GM23248 (cell line): Measurements from ENCODE around the gene SLC28A3. TPM values are rescaled to one million over a fixed set of nuclear protein-coding genes. Genes with fewer than 3 reads are reported as not detected.

Experiments
- DNase-seq: peaks from one replicate; pipeline ENCODE4 v3.0.0-alpha.2; 2015
- H2AFZ ChIP-seq: fragments of 200-600 bp; sonication (generic); 2 replicates; pipeline ENCODE4 v1.6.1; 2016; ENCODE audit warnings: antibody characterized with exemption
- H3F3A ChIP-seq: fragments of 200-600 bp; sonication (generic); 2 replicates; pipeline ENCODE4 v1.6.1; 2016; ENCODE audit warnings: mild to moderate bottlenecking, antibody characterized with exemption, mixed run types; ENCODE audit not compliant: insufficient read depth
- H3K27ac ChIP-seq: fragments of 200-600 bp; sonication (generic); 2 replicates; pipeline ENCODE4 v1.5.1; 2016; ENCODE audit warnings: mild to moderate bottlenecking
- H3K27me3 ChIP-seq: fragments of 200-600 bp; sonication (generic); replicated peaks from 2 replicates; pipeline ENCODE4 v1.6.1; 2016; ENCODE audit warnings: mild to moderate bottlenecking; ENCODE audit not compliant: insufficient read depth
- H3K36me3 ChIP-seq: fragments of 200-600 bp; sonication (generic); 2 replicates; pipeline ENCODE4 v1.6.1; 2016; ENCODE audit warnings: low read depth, mild to moderate bottlenecking
- H3K4me1 ChIP-seq: fragments of 200-600 bp; sonication (generic); 2 replicates; pipeline ENCODE4 v1.6.1; 2016; ENCODE audit warnings: mild to moderate bottlenecking; ENCODE audit not compliant: insufficient read depth
- H3K4me2 ChIP-seq: fragments of 200-600 bp; sonication (generic); one replicate; pipeline ENCODE4 v1.6.1; 2016; ENCODE audit warnings: mild to moderate bottlenecking; ENCODE audit not compliant: unreplicated experiment
- H3K4me3 ChIP-seq: fragments of 200-600 bp; sonication (generic); 2 replicates; pipeline ENCODE4 v1.5.1; 2016; ENCODE audit warnings: mild to moderate bottlenecking
- H3K79me2 ChIP-seq: fragments of 200-600 bp; sonication (generic); 2 replicates; pipeline ENCODE4 v1.6.1; 2016; ENCODE audit warnings: mild to moderate bottlenecking; ENCODE audit not compliant: insufficient read depth
- H3K9ac ChIP-seq: fragments of 200-600 bp; sonication (generic); 2 replicates; pipeline ENCODE4 v1.6.1; 2016; ENCODE audit warnings: mild to moderate bottlenecking
- H3K9me2 ChIP-seq: fragments of 200-600 bp; sonication (generic); 2 replicates; pipeline ENCODE4 v1.6.1; 2016; ENCODE audit warnings: mixed run types, mild to moderate bottlenecking, moderate library complexity; ENCODE audit not compliant: insufficient read depth
- H3K9me3 ChIP-seq: fragments of 200-600 bp; sonication (generic); one replicate; pipeline ENCODE4 v1.6.1; 2017; ENCODE audit warnings: low read depth
- H4K20me1 ChIP-seq: fragments of 200-600 bp; sonication (generic); 2 replicates; pipeline ENCODE4 v1.6.0; 2016; ENCODE audit not compliant: insufficient read depth
- EZH2 ChIP-seq: fragments of 200-600 bp; sonication (generic); IDR thresholded peaks from 2 replicates; pipeline ENCODE4 v1.6.1; 2018; ENCODE audit warnings: antibody characterized with exemption, mild to moderate bottlenecking; ENCODE audit not compliant: insufficient read depth, poor library complexity, severe bottlenecking
- EZH2phosphoT487 ChIP-seq: fragments of 200-600 bp; sonication (generic); IDR thresholded peaks from 2 replicates; pipeline ENCODE4 v1.6.1; 2018; ENCODE audit warnings: antibody characterized with exemption, moderate library complexity, mild to moderate bottlenecking, low read depth; ENCODE audit not compliant: insufficient read depth
- WGBS, 2 experiments: methylation state at CpG; one replicate each; pipeline ENCODE4 v1.1.6; 2015 to 2017; ENCODE audit warnings: low lambda C conversion rate in 2 of 2, low coverage in 1 of 2; ENCODE audit errors: missing lambda C conversion rate in 2 of 2; 5-methylcytosine and 5-hydroxymethylcytosine counted together
- in situ Hi-C: fragments of 300-500 bp; cut with MboI; formaldehyde crosslinking; loops from 2 replicates; pipeline ENCODE4 v1.15.0; 2020
- polyA plus RNA-seq: library from polyadenylated mRNA; unstranded; fragments of >200 nt; fragmentation: Nextera tagmentation; extraction: Ambion mirVana; gene quantifications from 2 replicates; pipeline ENCODE4 v1.2.1, GENCODE V29; 2016
- total RNA-seq: library from RNA; depleted of rRNA; stranded (reverse); fragments of >200 nt; shearing (Covaris generic); gene quantifications from 2 replicates; pipeline ENCODE4 v1.2.3, GENCODE V29; 2014

Gene SLC28A3
- total and polyA plus RNA-seq, 2 experiments from 2014 or later: 0.11 to 0.32 TPM

GRCh38 chr9:84276741-84277140, 63.8 kb downstream of the SLC28A3 start:
- Histone ChIP-seq H3K4me2 (no peak overlapping the region), H3K36me3 (no peaks in the 10 kb centered on the region), H3K9me2 (no peaks in the 10 kb centered on the region), H3K9me3 (no peaks in the 10 kb centered on the region), H4K20me1 (no peaks in the 10 kb centered on the region), H2AFZ (no peak overlapping the region), H3K4me1 (peaks cover 14% of the 10 kb centered on the region), H3F3A (0 out of 2 replicates have a peak, but pooled peaks cover 5% of the 10 kb centered on the region), H3K27me3 (no peaks in the 10 kb centered on the region; the same call in 1 of the 2 replicates), H3K9ac (no peak overlapping the region), H3K79me2 (no peaks in the 10 kb centered on the region), H3K27ac (no peak overlapping the region), H3K4me3 (no peak overlapping the region)
- TF ChIP-seq EZH2: no peak
- 77 to 83% methylated on average over 3 of the region's 3 CpGs for WGBS, 2 experiments
- in situ Hi-C loops: no loop called here
- DNase-seq: no peak

GRCh38 chr9:84271921-84272556, 68.5 kb downstream of the SLC28A3 start:
- H3K27ac ChIP-seq: no peak overlapping the region
- H2AFZ ChIP-seq: peak overlapping the region; percentile 79
- H3F3A ChIP-seq: no peaks in the 10 kb centered on the region
- in situ Hi-C loops: loop anchor here (25.0 kb wide), 1 partner anchor 435 kb away; no protein-coding TSS in a partner anchor
- H4K20me1 ChIP-seq: no peaks in the 10 kb centered on the region
- no peaks in the 10 kb centered on the region for H3K36me3 ChIP-seq
- 0 out of 2 replicates have a peak, but pooled peaks cover 4% of the 10 kb centered on the region for H3K4me1 ChIP-seq
- no peaks in the 10 kb centered on the region for H3K9me2 ChIP-seq
- H3K27me3 ChIP-seq: no peaks in the 10 kb centered on the region; the same call in 1 of the 2 replicates
- H3K4me3 ChIP-seq: peak overlapping the region; percentile 64
- no peaks in the 10 kb centered on the region for H3K9me3 ChIP-seq
- whole genome bisulfite sequencing, 2 experiments: 63% methylated on average over 19 of the region's 19 CpGs
- H3K9ac ChIP-seq: 0 out of 2 replicates have a peak overlapping the region, but pooled peaks have one; percentile 3
- peak; percentile 8 for DNase-seq
- H3K79me2 ChIP-seq: no peaks in the 10 kb centered on the region
- H3K4me2 ChIP-seq: peak overlapping the region; percentile 78
- TF ChIP-seq EZH2phosphoT487 (no peak), EZH2 (no peak)

- Histone ChIP-seq H3K4me3 (peak overlapping the region; percentile 64), H3K9me2 (no peaks in the 10 kb centered on the region), H3K9me3 (no peaks in the 10 kb centered on the region)
These were observed 69.0 kb downstream of the SLC28A3 start for GRCh38 chr9:84271531-84271900.

GRCh38 chr9:84270847-84271530, 69.6 kb downstream of the SLC28A3 start:
- H3K27ac ChIP-seq: no peak overlapping the region
- DNase-seq: no peak
- no peaks in the 10 kb centered on the region for H3K36me3 ChIP-seq
- H3F3A ChIP-seq: no peaks in the 10 kb centered on the region
- H2AFZ ChIP-seq: peak overlapping the region; percentile 79
- peak overlapping the region; percentile 78 for H3K4me2 ChIP-seq
- H3K27me3 ChIP-seq: no peaks in the 10 kb centered on the region; the same call in 1 of the 2 replicates
- H3K9me2 ChIP-seq: no peaks in the 10 kb centered on the region
- peak overlapping the region; percentile 3; the same call in 1 of the 2 replicates for H3K9ac ChIP-seq
- no peaks in the 10 kb centered on the region for H3K79me2 ChIP-seq
- in situ Hi-C loops: loop anchor here (25.0 kb wide), 1 partner anchor 434 kb away; no protein-coding TSS in a partner anchor
- TF ChIP-seq EZH2 (no peak), EZH2phosphoT487 (no peak)
- H3K9me3 ChIP-seq: no peaks in the 10 kb centered on the region
- 64% methylated on average over 9 of the region's 9 CpGs for WGBS, 2 experiments
- no peaks in the 10 kb centered on the region for H4K20me1 ChIP-seq
- peak overlapping the region; percentile 64 for H3K4me3 ChIP-seq
- 0 out of 2 replicates have a peak, but pooled peaks cover 4% of the 10 kb centered on the region for H3K4me1 ChIP-seq

More at GRCh38 chr9:84271531-84271900, 69.0 kb downstream of the SLC28A3 start:
- H2AFZ ChIP-seq: peak overlapping the region; percentile 79
- H3K4me2 ChIP-seq: peak overlapping the region; percentile 78
- 3 to 5% methylated on average over 17 of the region's 17 CpGs for WGBS, 2 experiments
- peak; percentile 80 for DNase-seq
- in situ Hi-C loops: loop anchor here (25.0 kb wide), 1 partner anchor 434 kb away; no protein-coding TSS in a partner anchor
- H3K36me3 ChIP-seq: no peaks in the 10 kb centered on the region
- 0 out of 2 replicates have a peak, but pooled peaks cover 4% of the 10 kb centered on the region for H3K4me1 ChIP-seq
- no peaks in the 10 kb centered on the region for H4K20me1 ChIP-seq
- peak overlapping the region; percentile 3; the same call in 1 of the 2 replicates for H3K9ac ChIP-seq
- no peaks in the 10 kb centered on the region for H3K79me2 ChIP-seq
- no peak overlapping the region for H3K27ac ChIP-seq
- TF ChIP-seq EZH2: no peak
- no peak for TF ChIP-seq EZH2phosphoT487
- no peaks in the 10 kb centered on the region for H3F3A ChIP-seq
- no peaks in the 10 kb centered on the region; the same call in 1 of the 2 replicates for H3K27me3 ChIP-seq
